ENCODE measurements around the gene RTEL1.

DNA sequence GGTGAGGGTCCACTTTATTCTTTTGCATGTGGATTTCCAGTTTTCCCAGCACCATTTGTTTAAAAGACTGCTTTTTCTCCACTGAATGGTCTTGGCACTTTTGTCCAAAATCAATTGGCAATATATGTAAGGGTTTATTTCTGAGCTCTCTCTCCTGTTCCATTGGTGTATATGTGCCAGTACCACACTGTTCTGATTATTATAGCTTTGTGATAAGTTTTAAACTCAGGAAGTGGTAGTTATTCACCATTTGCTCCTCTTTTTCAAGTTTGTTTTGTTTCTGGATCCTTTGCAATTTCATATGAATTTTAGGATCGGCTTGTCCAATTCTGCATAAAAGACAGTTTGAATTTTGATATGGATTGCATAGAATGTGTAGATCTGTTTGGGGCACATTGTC, 54.1 kb downstream of the RTEL1 start:
- TF ChIP-seq, protein P1, sequence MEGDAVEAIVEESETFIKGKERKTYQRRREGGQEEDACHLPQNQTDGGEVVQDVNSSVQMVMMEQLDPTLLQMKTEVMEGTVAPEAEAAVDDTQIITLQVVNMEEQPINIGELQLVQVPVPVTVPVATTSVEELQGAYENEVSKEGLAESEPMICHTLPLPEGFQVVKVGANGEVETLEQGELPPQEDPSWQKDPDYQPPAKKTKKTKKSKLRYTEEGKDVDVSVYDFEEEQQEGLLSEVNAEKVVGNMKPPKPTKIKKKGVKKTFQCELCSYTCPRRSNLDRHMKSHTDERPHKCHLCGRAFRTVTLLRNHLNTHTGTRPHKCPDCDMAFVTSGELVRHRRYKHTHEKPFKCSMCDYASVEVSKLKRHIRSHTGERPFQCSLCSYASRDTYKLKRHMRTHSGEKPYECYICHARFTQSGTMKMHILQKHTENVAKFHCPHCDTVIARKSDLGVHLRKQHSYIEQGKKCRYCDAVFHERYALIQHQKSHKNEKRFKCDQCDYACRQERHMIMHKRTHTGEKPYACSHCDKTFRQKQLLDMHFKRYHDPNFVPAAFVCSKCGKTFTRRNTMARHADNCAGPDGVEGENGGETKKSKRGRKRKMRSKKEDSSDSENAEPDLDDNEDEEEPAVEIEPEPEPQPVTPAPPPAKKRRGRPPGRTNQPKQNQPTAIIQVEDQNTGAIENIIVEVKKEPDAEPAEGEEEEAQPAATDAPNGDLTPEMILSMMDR (IDR thresholded peaks at IDR 0.05), result no peak
- TF ChIP-seq POLR2A (IDR thresholded peaks at IDR 0.05) (no peak), EP300 (IDR thresholded peaks at IDR 0.05) (no peak), POLR2AphosphoS5 (IDR thresholded peaks at IDR 0.05) (no peak)
